ENCODE measurements around the gene ADPRM. TPM values are rescaled to one million over a fixed set of nuclear protein-coding genes. Genes with fewer than 3 reads are reported as not detected.

Gene ADPRM
- total and polyA plus RNA-seq, 2 donors (not counting 3 experiments of a cell fraction or from before 2014, with no cell fraction given) = 7.4 to 7.6 TPM

DNA sequence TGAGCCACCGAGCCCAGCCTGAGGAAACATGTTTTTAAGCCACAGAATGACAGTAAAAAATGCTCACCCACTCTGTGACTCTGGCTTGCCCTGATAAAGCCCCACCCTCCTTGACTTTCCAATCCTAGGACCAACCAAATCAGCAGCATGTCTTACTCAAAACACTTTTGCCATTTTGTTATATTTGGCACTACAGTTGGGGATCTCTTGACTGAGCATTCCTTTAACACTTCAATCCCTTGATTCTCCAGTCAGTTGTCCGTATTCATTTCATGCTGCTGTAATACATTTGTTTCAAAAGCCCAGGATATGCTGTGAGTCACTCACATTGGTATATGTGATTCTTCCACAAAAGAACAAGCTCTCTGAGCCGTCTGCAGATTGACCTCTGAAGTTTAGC lies 48.4 kb upstream of the ADPRM start:
- Histone ChIP-seq H3K4me3 (replicated peaks in 1 of 3; ENCODE audit: insufficient read depth in 1 of 3, low read depth in 1 of 3, low read length in 3 of 3) (no peak overlapping the region), H4K20me1 (replicated peaks; ENCODE audit: control insufficient read depth, extremely low read depth, insufficient read depth, low read length) (no peaks in the 10 kb centered on the region), H3K9me1 (replicated peaks; ENCODE audit: control insufficient read depth, extremely low read depth, insufficient read depth, low read length) (no peaks in the 10 kb centered on the region), H3K9ac (replicated peaks; ENCODE audit: extremely low read depth, insufficient read depth, low read length) (no peak overlapping the region), H3K9me3 (replicated peaks; ENCODE audit: control insufficient read depth, insufficient read depth, low read length) (no peaks in the 10 kb centered on the region), H2AFZ (ENCODE audit: low read depth, low read length) (no peak overlapping the region), H3K4me2 (ENCODE audit: insufficient read depth, low read length) (no peak overlapping the region), H3K27ac (ENCODE audit: insufficient read depth, low read depth, low read length) (no peak overlapping the region), H3K79me2 (ENCODE audit: control insufficient read depth, insufficient read depth, low read length) (no peaks in the 10 kb centered on the region), H3K27me3 (ENCODE audit: control insufficient read depth in 2 of 2, insufficient read depth in 2 of 2, low read length in 2 of 2) (no peaks in the 10 kb centered on the region), H3K36me3 (ENCODE audit: control insufficient read depth in 2 of 2, extremely low read depth in 1 of 2, insufficient read depth in 2 of 2, low read length in 2 of 2) (no peaks in the 10 kb centered on the region), H3K4me1 (ENCODE audit: control insufficient read depth, extremely low read depth, insufficient read depth, low read length) (no peaks in the 10 kb centered on the region)
- no TSS peak for BruUV-seq (replicated peaks)
- DNase-seq (ENCODE audit: low read depth, low spot score) (no peak), FAIRE-seq (no peak)
- ChIA-PET POLR2A (no interaction called here), CTCF (interaction anchor here (0.9 kb wide), 1 partner anchor 31 kb away, joined by 3 read pairs; no protein-coding TSS in a partner anchor)
- dilution Hi-C loops (cut with MboI; ENCODE audit: extremely low pct_ligation_motif_present, low sequenced_read_pairs) (no loop called here), intact Hi-C loops (cut with micrococcal nuclease) (loop anchor here (5.0 to 10.0 kb wide), 2 partner anchors 493 to 1336 kb away; no protein-coding TSS in a partner anchor)
- TF ChIP-seq, protein P1, sequence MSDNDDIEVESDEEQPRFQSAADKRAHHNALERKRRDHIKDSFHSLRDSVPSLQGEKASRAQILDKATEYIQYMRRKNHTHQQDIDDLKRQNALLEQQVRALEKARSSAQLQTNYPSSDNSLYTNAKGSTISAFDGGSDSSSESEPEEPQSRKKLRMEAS (IDR thresholded peaks at IDR 0.05; ENCODE audit: insufficient read depth, insufficient read length) = no peak
- no peak for TF ChIP-seq EZH2 (IDR thresholded peaks at IDR 0.05; ENCODE audit: borderline replicate concordance, low read depth, low read length, severe bottlenecking)
- TF ChIP-seq MYC (IDR thresholded peaks at IDR 0.05; ENCODE audit: low read depth, low read length) = no peak
- TF ChIP-seq, protein P2, sequence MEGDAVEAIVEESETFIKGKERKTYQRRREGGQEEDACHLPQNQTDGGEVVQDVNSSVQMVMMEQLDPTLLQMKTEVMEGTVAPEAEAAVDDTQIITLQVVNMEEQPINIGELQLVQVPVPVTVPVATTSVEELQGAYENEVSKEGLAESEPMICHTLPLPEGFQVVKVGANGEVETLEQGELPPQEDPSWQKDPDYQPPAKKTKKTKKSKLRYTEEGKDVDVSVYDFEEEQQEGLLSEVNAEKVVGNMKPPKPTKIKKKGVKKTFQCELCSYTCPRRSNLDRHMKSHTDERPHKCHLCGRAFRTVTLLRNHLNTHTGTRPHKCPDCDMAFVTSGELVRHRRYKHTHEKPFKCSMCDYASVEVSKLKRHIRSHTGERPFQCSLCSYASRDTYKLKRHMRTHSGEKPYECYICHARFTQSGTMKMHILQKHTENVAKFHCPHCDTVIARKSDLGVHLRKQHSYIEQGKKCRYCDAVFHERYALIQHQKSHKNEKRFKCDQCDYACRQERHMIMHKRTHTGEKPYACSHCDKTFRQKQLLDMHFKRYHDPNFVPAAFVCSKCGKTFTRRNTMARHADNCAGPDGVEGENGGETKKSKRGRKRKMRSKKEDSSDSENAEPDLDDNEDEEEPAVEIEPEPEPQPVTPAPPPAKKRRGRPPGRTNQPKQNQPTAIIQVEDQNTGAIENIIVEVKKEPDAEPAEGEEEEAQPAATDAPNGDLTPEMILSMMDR (IDR thresholded peaks at IDR 0.05; ENCODE audit: extremely low read depth in 1 of 2, insufficient read depth in 1 of 2, low read depth in 1 of 2, low read length in 2 of 2) = no peak
- TF ChIP-seq FOS (IDR thresholded peaks at IDR 0.05; ENCODE audit: borderline replicate concordance, insufficient read depth, low read length) = no peak
- no peak for TF ChIP-seq GATA2 (IDR thresholded peaks at IDR 0.05; ENCODE audit: insufficient read depth, insufficient read length, low read depth, low read length)
- no peak for TF ChIP-seq POLR2A (IDR thresholded peaks at IDR 0.05; ENCODE audit: low read depth, low read length)
- no peak for TF ChIP-seq JUN (IDR thresholded peaks at IDR 0.05; ENCODE audit: borderline replicate concordance, insufficient read depth, insufficient read length, low read depth)
- no peak for TF ChIP-seq POLR2AphosphoS5 (IDR thresholded peaks at IDR 0.05; ENCODE audit: insufficient read depth, low read depth, low read length)

All from endothelial cell of umbilical vein (primary cell).